RKO (cell line): Measurements from ENCODE around the gene TNS1.

Experiments
- DNase-seq: peaks from one replicate; pipeline ENCODE4 v3.0.0-alpha.2; 2016; ENCODE audit warnings: low spot score

The TNS1 gene

GRCh38 chr2:217929757-217930707, 72.8 kb downstream of the TNS1 start:
- no peak for DNase-seq

GRCh38 chr2:217929272-217929671, 73.5 kb downstream of the TNS1 start:
- DNase-seq: no peak

GRCh38 chr2:217928324-217929181, 74.2 kb downstream of the TNS1 start:
- no peak for DNase-seq

DNA sequence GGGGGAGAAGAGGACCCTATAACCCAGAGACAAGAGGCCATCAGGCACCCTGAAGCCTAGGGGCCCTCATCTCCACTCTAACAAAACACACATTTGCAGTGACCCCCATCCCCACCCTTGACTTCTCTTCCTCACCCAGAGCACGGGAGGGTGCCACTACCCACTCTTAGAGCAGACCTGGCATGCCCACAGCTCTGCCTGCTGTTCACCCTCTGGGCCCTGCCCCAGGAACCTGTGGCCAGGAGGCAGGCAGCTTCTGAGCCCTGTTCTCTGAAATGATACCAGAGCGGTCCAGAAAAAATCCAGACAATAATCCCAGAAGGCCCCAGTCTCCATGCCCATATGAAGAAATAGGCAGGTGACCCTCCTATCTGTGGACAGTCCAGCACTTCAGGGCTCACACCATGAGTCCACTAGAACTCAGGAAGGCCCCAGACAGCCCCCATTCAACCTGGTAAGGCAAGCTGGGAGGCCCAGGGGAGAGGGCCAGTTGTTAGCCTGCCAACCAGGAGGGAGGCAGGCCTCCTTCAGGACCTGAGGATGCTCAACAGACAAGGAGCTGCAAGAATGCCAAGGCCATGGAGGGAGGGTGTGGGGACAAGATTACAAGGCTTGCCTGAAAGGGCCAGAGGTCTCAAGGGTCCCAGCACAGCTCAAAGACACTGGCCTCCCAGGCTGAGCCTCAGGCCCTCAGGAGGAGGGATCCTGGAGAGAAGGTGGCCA, 75.0 kb downstream of the TNS1 start:
- DNase-seq: no peak

DNA sequence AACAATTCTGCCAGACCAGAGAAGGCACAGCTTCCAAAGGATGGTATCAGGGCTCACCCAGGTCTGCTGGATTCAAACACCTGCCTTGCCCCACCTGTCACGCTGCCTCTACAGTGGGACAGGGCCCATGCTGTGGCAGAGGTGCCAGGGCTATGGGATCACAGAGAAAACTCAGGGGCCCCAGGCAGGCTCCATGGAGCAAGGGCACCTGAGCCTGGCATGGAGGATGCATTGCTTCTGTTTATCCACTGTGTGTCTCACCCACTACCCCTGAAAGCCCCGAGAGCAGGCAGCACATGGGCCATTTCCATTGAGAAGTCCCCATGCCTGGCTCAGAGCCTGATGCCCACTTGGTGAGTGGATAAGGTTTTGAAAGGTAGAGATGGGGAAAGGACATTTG, 76.0 kb downstream of the TNS1 start:
- no peak for DNase-seq

- no peak for DNase-seq
Measured at GRCh38 chr2:217924346-217924901, 78.4 kb downstream of the TNS1 start.

- DNase-seq: no peak
Measured at GRCh38 chr2:217923007-217923686, 79.6 kb downstream of the TNS1 start.

- DNase-seq: no peak
Measured at GRCh38 chr2:217922101-217923006, 80.4 kb downstream of the TNS1 start.

DNA sequence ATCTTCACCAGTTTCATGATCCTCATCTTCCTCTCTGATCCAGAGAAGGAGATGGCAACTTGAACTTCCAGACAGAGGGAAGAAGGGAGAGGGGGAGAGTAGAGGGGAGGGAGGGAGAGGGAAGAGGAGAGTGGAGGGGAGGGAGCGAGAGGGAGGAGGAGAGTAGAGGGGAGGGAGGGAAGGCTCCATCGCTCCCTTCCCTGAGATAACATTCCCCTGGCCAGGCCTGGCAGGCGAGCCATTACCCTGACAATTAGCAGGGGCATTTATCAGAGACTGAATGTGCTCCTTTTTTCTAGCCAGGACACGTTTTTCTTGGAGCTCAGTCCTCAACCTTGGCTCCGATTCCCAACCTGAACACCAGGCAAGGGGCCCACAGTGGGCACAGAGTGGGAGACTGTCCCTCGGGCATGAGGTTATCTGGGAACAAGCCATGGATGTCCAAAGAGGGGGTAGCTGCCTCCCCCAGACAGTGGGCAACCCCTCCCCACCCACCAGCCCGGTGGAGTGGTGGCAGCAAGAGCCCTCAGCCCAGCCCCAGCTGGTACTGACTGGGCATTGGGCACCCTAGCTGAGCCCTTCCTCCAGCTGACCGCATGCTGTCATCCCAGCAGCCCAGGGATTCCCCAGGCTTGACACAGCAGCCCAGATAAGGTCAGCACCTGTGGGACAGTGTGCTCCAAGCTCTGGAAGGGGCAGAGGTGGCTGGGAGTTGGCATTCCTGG, 81.8 kb downstream of the TNS1 start:
- no peak for DNase-seq

- no peak for DNase-seq
Measured at GRCh38 chr2:217919781-217920351, 82.9 kb downstream of the TNS1 start.

DNA sequence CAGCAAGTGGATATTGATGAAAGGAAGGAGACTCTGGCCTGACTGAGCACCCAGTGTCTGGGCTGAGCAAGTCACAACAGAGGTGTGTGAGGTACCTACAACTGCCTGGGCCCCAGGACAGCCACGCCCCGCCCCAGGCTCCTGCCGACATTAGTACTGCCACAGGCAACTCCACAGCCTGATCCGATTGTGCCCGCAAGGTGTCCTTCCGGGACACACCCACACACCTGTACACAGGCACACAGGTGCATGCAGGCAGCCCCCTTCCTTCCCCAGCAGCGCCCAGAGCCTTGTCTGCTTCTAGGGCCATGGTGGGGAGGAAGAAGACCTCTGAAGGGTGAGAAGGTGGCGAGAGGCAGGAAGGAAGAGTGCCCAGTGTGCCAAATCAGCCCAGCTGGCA, 83.6 kb downstream of the TNS1 start:
- no peak for DNase-seq

- no peak for DNase-seq
Measured at GRCh38 chr2:217918308-217919024, 84.3 kb downstream of the TNS1 start.

DNA sequence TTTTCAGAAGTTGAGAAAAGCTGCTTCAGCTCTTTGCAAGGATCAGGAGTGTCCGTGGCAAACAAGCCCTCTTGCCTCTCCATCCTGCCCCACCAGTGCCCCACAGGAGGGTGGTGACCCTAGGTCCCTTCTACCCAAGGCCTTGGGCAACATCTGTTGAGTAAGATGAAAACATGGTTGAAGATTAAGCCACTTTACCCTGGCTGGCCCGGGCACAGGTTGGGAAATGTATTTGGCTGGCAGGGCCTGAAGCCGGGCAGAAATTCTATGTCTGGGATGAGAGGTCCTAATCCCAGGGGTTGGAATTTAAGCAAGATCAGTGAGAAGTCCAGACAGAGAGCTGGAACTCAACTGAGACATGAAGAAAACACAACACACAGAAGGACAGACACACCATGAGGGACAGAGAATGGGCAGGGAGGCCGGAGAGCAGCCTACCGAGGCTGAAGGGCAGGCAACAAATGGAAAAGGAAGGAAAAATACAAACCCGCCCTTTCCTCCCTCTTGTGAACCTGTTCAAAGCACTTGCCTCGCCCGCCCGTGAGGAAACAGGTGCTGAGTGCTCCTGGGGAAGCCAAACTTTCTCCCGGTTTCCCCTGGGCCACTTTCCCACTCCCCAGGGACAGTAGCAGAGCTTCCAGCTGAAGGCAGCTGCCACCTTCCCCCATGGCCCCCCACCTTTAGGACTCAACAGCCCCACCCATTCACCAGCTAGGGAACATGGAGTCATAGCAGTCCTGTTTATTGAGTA, 86.1 kb downstream of the TNS1 start:
- no peak for DNase-seq

DNA sequence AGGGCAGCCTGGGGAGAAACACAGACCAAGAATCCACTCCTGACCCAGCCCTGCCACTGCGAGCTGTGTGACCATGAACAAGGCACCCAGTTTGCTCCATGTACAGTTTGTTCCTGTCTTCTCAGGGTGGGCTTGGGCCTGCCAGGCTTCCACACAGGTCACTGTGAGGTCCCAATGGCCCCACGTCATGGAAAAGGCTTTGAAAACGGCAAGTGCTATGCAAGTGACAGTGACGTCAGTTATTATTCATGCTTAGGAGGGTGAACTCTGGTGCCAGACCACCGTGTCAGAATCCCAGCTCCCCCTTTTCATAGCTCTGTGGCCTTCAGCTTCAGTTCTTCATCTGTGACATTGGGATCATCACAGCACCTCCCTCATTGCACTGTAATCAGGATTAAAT, 87.1 kb downstream of the TNS1 start:
- DNase-seq: no peak

GRCh38 chr2:217914878-217915277, 87.9 kb downstream of the TNS1 start:
- DNase-seq: no peak

DNA sequence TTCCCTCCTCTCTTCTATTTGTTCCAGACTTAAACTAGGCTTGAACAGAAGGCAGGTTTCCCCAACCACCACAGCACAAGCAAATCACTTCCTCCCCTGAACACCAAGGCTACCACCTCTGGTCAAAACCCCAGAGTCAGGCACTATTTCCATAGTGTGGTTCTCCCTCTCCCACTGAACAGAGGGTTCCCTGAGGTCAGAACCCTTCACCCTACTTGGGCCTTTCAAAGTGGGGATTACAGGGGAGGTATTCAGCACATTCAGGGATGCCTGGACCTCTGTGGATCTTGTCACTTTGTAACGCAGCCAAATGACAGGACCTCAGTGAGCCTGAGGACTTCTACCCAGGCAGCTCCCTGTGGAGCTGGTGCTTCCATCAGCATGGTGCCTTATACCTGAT, 88.7 kb downstream of the TNS1 start:
- no peak for DNase-seq

DNA sequence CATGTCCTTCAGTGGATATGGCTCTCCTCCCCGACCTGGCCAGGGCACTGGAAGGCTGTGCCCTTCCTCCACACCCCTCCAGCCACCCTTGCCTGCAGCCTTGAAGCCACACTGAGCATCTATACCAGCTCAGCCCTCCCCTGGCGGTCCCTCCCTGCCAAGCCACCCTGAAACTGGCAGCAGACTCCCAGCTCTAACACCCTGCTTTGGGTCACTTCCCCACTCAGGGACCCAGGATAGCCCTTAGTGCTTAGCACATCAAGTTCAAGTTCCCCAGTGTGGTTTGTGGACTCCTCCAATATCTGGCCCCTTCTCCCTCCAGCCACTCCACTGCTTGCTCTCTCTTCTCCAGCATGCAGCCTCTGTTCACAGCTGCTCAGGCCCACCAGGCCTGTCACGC, 89.4 kb downstream of the TNS1 start:
- DNase-seq: no peak
